ENCODE data around the gene CEACAM6.
"Not testable (repeated sequence)": the region's sequence is repeated elsewhere in the genome, so short reads cannot be mapped to it uniquely, and the experiment has no call there.

Gene CEACAM6

DNA sequence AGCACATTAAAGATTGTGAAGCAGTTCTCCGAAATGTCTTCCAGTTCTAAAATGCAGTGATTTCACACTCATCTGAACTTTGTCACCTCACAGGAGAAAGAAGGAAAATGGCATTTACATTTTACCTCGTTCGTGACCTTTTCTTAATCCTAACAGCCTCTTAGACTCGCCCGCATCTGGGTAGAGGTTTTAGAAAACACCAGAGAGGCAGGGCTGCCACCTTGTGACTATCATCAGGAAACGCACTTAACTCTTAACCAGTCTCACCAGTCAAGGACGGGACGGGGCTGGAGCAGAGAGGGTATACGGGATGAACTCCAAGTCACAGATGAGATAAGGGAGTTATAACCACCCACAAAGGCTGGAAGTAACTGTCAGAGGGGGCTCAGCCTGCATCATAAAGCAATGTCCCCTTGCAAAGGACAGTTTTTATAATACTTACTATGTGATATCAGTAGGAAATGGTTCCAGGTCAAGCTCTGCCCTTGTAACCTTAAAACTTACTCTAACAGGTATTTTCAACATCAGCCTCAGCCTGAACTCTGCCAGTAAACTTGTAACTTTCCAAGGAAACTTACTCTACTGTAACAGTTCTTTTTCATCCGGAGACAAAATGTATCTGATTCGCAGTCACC is 8.6 kb upstream of the CEACAM6 start:
- peak; percentile 10 for DNase-seq (ENCODE audit: low read depth, low spot score)

DNA sequence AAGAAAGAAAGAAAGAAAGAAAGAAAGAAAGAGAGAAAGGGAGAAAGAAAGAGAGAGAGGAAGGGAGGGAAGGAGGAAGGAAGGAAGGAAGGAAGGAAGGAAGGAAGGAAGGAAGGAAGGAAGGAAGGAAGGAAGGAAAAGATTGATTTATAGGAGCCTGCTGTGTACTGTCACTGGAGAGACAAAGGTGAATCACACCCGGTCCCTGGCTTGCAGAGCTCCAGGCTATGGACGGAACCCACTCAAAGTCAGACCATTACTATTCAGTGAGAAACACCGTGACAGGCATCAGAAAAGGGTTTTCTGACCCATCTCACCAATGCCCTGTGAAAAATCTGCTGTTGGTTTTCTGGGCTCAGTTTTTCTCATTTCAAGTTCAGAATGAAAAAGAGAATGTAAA is 7.3 kb upstream of the CEACAM6 start:
- DNase-seq (ENCODE audit: low read depth, low spot score): no peak

DNA sequence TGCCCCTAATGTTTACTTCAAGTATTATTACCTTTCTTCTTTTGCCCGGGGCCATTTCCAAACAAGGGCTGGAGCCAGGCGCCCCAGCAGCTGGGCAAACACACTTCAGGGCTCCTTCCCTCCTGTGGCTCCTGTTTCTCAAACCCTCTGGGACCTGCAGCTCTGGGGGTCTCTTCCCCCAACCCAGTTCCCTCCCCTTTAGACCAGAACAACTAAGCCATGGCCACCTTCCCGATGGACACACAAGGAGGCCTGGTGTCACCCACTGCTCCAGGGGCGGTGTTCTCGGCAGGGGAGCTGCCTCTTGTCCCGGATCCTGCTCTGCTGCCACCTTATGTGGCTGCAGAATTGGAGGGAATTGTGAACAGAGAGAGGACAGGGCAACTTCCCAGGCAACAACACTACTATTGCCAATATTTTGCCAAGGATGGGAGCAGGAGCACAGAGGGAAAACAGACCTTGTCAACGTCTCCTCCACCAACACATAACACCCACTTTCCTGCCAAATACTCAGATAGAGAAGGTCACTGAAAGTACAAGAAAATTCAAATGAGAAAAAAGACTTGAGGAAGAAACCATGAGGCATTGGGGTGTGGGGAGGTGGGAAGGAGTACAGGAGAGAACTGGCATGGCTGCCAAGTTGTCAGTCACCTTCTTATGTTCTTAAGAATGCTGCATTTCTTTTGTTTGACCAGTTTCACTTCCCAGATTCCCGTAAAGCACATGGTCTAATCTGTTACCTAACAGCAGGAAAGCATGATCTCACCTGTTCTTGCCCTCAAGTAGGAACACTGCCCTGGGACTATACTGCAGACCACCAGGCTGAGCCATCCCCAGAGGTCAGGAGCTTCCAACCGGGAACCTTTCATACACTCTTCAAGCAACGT is 4.8 kb upstream of the CEACAM6 start:
- DNase-seq (ENCODE audit: low read depth, low spot score): not testable (repeated sequence)

DNA sequence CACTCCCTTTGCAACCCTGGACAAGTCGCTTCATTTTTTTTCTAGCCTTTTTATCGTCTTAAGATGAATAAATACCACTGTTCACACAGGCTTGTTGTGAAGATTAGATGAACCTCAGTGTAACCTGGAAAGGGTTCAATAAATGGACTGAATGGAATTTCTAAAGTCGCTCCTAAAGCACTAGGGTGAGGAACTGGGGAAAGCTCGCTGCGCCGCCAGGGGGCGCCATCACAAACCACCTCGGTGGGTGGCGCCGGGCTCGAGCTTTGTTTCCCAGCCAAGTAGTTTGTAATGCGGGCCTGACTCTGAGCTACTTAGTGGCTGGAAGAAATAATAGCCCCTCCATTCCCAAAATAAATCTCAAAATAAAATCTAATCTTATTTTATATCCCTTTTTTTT is 2.2 kb upstream of the CEACAM6 start:
- DNase-seq (ENCODE audit: low read depth, low spot score): peak; percentile 54

DNA sequence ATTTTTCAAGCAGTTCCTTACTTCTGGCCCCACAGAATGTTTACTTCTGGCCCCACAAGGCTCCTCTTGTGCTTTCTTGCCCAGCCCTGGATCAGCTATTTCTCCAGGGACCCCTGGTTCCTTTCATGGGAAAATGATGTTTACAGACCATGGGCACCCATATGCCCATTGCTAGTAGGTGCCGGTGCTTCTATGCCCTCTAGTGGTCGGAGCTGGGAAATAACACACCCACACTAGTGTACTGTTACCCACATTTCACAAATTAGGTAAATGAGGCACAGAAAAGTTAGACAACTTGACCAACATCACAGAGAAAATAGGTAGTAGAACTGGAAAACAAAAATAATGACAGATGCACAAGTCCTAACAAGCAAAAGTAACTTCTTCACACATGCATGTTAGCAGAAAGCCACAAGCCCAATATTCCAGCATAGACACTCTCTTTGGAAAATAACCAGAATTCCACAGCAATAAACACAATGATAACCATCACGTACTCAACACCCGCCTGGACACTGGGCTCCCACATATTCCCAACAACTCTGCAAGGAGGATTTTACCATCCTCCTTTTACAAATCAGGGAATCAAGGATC is 1.3 kb upstream of the CEACAM6 start:
- peak; percentile 16 for DNase-seq (ENCODE audit: low read depth, low spot score)

DNA sequence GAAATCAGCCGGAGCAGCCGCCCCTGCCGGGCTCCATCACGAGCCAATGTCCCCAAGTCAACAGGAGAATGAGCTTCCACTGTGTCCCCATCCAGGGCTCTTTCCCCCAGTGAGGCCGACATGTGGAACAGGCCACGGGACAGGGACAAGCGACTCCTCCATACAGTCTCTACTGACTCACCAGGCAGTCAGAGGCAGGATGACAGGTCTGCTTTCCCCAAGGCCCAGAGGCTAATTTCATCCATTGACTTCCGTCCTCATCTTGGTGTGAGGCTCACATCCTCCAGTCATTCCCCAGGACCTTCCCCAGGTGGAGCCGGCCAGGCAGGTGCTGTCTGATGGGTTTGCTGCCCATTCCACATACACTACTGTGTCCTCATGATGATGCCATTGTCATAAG is 3.5 kb downstream of the CEACAM6 start:
- DNase-seq (ENCODE audit: low read depth, low spot score): no peak

DNA sequence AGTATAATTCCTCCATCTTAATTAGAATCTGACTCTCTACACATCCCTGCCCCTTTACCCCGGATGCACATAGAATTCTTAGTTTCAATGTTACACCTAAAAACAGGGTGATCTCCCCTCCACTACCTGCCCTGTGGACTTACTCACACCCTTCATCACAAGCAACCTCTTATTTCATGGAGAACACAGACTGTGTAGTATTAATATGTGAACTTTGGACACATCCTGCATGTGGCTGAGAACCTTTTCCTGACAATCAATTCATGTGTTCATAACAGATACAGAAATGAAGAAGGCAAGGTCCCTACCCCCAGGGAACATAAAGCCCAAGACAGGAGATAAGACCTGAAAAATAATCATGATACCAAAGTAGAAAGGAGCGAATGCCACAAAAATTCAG is 11.8 kb downstream of the CEACAM6 start:
- DNase-seq (ENCODE audit: low read depth, low spot score): no peak

DNA sequence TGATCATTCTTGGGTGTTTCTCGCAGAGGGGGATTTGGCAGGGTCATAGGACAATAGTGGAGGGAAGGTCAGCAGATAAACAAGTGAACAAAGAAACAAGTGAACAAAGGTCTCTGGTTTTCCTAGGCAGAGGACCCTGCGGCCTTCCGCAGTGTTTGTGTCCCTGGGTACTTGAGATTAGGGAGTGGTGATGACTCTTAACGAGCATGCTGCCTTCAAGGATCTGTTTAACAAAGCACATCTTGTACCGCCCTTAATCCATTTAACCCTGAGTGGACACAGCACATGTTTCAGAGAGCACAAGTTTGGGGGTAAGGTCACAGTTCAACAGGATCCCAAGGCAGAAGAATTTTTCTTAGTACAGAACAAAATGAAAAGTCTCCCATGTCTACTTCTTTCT is 12.8 kb downstream of the CEACAM6 start:
- not testable (repeated sequence) for DNase-seq (ENCODE audit: low read depth, low spot score)

DNA sequence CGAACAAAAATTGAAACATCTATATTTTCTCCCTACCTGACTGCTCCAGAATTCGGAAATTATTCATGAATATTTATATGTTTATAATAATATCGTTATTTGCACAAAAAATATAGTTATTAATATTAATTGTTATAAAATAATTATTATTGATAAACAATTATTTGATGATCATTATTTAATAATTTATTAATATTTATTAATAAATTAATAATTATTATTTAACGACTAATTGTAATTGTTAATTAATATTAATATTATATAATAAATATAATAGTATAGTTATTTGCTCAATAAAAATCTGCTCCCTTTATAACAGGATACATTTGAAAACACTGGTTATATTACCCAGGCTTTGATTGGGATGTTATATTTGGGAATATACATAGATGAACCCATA is 14.3 kb downstream of the CEACAM6 start:
- no peak for DNase-seq (ENCODE audit: low read depth, low spot score)

DNA sequence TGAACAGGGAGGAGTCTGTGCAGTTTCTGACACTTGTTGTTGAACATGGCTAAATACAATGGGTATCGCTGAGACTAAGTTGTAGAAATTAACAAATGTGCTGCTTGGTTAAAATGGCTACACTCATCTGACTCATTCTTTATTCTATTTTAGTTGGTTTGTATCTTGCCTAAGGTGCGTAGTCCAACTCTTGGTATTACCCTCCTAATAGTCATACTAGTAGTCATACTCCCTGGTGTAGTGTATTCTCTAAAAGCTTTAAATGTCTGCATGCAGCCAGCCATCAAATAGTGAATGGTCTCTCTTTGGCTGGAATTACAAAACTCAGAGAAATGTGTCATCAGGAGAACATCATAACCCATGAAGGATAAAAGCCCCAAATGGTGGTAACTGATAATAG is 16.1 kb downstream of the CEACAM6 start:
- no peak for DNase-seq (ENCODE audit: low read depth, low spot score)

DNA sequence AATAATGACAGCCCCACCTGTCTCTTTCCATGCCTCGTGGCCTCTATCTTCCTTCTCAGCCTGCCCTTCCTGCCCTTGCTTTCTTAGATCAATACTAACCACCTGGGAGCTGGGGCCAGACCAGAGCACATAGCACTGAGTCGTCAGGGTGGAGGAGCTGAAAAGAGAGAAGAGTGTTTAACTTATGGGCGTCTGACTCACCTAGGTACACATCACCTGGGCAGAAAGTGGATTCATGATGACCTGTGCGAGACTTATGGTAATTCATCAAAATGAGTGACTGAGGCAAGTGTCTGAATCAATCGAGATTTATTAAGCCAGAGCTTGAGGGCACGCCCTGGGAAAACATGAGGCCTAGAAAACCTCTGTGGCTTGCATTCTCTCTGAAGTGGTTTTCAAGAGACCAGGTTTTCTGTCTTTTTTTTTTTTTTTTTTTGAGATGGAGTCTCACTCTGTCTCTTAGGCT is 19.2 kb downstream of the CEACAM6 start:
- DNase-seq (ENCODE audit: low read depth, low spot score): no peak

DNA sequence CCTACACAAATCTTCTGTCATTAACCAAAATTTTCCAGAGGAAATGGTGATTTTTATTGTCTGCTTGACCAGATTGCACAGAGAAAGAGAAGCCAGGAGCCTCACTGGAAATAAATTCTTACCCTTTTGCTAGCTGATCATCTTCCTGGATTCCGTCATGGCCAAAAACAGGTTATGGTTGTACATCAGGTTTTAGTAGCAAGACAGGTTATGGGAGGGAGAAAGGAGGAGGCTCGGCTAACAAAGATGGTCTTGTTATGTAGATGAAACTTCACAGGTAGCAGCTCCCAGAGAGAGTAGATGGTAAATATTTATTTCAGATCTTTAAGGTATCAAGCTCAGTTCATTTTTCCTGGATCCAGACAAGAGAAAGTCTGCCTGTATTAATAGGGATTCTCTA is 21.4 kb downstream of the CEACAM6 start:
- DNase-seq (ENCODE audit: low read depth, low spot score): no peak

DNA sequence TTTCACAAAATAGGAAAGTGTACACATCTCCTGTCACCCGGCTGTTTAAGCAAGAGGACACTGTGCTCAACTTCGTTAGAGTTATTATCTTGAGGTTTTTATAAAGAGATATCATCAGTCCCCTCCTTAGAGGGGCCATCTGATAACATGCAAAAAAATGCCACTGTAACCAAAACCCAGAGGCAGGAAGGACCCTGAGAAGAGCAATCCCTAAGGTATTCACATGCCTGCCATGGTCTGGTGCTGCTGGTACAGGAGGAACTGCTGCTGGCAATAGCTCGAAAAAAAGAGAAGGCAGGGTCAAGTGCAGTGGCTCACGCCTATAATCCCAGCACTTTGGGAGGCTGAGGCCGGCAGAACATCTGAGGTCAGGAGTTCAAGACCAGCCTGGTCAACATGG is 28.3 kb downstream of the CEACAM6 start:
- no peak for DNase-seq (ENCODE audit: low read depth, low spot score)

DNA sequence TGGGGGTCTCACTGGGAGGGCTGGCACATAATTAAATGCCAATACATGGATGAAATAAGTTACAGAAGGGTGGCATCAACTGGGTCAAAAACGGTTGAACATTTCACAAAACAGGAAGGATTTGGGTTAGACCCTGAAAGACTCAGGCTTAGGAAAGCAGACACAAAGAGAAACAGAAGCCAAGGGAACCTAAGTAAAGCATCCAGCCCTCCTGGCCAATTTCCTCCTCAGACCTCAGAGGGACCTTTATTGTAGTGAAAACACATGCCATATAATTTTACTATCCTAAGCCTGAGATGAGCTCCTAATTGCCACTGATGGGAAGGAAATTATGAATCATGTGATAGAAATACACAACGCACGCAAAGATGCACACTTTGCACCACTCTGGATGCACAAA is 29.0 kb downstream of the CEACAM6 start:
- no peak for DNase-seq (ENCODE audit: low read depth, low spot score)

DNA sequence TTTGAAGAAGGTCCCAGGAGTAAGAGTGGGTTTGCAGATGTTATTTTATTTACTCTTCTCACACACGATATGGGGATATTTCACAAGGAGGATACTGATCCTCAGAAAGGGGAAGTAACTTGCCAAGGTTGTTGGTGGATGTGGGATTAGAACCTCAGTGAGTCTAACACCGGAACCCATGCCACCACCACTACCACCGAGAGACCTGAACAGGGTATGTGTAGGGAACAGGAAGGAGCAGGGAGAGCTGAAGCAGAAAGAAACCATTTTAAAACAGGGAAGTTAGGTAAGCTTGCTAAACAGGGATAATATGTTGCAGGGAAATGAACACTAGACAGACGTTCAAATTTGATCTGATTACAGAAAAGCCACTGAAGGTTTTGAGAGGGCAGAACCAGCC is 29.4 kb downstream of the CEACAM6 start:
- no peak for DNase-seq (ENCODE audit: low read depth, low spot score)

DNA sequence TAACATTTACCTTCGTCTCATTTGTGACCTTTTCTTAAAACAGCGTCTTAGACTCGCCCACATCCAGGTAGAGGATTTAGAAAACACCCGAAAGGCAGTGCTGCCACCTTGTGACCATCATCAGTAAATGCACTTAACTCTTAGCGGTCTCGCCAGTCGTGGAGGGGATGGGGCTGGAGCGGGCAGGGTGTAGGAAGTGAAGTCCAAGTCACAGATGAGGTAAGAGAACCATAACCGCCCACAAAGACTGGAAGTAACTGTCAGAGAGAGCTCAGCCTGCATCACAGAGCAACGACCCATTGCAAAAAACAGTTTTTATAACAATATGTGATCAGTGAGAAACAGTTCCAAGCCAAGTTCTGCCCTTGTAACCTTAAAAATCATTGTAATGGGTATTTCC is 30.3 kb downstream of the CEACAM6 start:
- DNase-seq (ENCODE audit: low read depth, low spot score): peak; percentile 72

DNA sequence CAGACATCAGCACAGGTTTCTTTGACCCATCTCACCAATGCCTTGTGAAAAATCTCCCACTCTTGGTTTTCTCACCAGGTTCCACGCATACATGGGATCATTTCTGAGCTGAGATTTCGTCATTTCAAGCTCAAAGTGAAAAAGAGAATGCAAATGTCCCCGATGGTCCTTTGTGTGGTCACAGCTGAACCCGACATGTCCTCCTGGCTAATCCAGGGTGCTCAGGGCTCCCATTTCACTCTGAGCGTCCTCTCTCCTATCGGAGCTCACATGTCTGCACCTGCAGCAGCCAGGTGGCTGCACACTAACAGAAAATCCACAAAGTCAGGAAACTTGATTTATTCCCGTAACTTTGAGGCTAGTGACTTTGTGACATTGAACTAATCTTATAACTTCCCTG is 31.7 kb downstream of the CEACAM6 start:
- no peak for DNase-seq (ENCODE audit: low read depth, low spot score)

DNA sequence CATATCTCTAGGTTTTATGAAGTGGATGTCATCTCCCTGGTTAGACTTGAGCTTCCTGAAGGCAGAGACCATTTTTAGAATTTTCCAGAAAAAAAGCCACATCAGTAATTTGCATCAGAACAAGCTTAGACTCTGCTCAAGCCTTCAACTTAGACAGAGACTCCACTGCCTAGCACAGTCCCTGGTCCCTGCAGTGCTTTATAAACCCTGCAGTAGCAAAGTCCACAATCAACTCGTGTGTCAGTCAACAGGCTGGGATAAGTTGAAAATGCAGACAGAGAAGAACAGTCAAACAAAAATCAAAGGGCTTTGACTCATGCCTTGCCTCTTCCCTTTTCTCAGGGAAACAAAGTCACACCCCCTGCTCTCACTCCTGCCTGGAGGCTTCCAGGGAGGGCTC is 33.2 kb downstream of the CEACAM6 start:
- DNase-seq (ENCODE audit: low read depth, low spot score): not testable (repeated sequence)

DNA sequence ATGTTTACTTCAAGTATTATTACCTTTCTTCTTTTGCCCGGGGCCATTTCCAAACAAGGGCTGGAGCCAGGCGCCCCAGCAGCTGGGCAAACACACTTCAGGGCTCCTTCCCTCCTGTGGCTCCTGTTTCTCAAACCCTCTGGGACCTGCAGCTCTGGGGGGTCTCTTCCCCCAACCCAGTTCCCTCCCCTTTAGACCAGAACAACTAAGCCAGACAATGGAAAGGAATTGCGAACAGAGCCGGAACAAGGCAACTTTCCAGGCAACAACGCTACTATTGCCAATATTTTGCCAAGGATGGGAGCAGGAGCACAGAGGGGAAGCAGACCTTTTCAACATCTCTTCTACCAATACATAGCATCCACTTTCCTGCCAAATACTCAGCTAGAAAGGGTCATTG is 33.7 kb downstream of the CEACAM6 start:
- DNase-seq (ENCODE audit: low read depth, low spot score): not testable (repeated sequence)

DNA sequence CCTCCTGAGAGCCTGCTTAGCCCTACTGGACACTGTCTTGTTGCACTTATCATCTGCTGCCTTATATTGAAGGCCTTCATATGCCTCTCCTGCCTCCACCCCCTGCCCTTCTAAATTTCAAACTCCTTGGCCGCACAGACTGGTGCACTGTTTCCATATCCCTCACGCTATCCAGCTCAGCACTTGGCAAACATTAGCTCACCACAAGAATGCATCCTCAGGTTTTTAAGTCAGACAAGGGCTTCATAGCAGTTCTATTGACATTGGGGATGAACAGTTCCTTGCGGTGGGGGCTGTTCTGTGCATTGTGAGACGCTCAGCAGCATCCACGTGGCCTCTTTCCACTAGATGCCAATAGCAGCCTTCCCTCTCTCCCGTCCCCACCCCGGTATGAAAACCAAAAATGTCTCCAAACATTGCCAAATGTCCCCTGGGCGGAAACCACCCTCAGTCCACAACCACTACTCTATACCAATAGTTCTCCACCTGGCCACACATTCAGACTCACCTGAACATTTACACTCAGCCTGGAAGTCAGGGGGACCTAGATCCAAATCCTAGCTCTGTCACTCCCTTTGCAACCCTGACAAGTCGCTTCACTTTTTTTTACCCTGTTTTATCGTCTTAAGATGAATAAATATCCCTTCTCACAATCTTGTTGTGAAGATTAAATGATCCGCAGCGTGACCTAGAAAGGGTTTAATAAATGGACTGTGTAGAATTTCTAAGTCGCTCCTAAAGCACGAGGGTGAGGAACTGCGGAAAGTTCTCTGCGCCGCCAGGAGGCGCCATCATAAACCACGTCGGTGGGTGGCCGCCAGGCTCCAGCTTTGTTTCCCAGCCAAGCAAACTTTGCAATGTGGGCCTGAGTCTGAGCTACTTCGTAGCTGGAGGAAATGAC is 37.4 kb downstream of the CEACAM6 start:
- peak; percentile 50 for DNase-seq (ENCODE audit: low read depth, low spot score)

DNA sequence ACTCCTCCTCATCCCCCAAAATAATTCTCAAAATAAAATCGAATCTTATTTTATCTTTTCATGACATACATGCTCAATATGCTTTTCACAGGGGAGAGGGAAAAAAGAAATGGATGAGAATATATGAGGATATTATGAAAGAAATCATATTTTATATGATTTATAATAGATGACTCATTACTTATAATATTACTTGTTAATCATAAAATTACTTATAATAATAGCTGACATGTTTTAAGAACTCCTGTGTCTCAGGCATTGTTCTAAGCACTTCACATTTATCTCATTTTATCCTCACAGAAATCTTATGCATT is 38.0 kb downstream of the CEACAM6 start:
- DNase-seq (ENCODE audit: low read depth, low spot score): no peak

DNA sequence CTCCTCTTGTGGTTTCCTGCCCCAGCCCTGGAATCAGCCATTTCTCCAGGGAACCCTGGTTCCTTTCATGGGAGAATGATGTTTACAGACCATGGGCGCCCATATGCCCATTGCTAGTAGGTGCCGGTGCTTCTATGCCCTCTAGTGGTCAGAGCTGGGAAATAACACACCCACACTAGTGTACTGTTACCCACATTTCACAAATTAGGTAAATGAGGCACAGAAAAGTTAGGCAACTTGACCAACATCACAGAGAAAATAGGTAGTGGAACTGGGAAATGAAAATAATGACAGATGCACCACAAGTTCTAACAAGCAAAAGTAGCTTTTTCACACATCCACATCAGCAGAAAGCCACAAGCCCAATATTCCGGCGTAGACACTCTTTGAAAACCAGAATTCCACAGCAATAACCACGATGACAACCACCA is 39.7 kb downstream of the CEACAM6 start:
- DNase-seq (ENCODE audit: low read depth, low spot score): peak; percentile 23
